Testis (tissue), 3 donors: ENCODE measurements around the gene ZDHHC8. TPM values are rescaled to one million over a fixed set of nuclear protein-coding genes. Genes with fewer than 3 reads are reported as not detected.

Source experiments
- DNase-seq: peaks from one replicate; pipeline ENCODE4 v3.0.0-alpha.2; 2019
- H3K27ac ChIP-seq, 2 donors: fragments of 200-600 bp; sonication (generic); one replicate each; pipeline ENCODE4 v1.5.1; 2019
- H3K27me3 ChIP-seq: fragments of 200-600 bp; sonication (generic); one replicate; pipeline ENCODE4 v1.5.1; 2019
- H3K36me3 ChIP-seq: fragments of 200-600 bp; sonication (generic); one replicate; pipeline ENCODE4 v1.5.1; 2017; ENCODE audit warnings: low read depth; ENCODE audit errors: missing control alignments
- H3K4me1 ChIP-seq: fragments of 200-600 bp; sonication (generic); one replicate; pipeline ENCODE4 v1.5.1; 2019
- H3K4me3 ChIP-seq, 2 donors: fragments of 200-600 bp; sonication (generic); one replicate each; pipeline ENCODE4 v1.5.1; 2017 to 2019
- H3K9me3 ChIP-seq: fragments of 200-600 bp; sonication (generic); one replicate; pipeline ENCODE4 v1.5.1; 2017
- POLR2A ChIP-seq: fragments of 450-650 bp; IDR thresholded peaks from one replicate; pipeline ENCODE4 v1.6.1; 2017; ENCODE audit warnings: antibody characterized with exemption, mild to moderate bottlenecking, moderate library complexity
- WGBS, 2 donors: methylation state at CpG; one replicate each; pipeline ENCODE4 v1.1.5; 2018; 5-methylcytosine and 5-hydroxymethylcytosine counted together
- intact Hi-C: fragments of 100-400 bp; cut with DNase I; formaldehyde crosslinking; loops from one replicate; pipeline ENCODE4 v1.15.1; 2023; ENCODE audit warnings: low total_unique reads
- polyA plus RNA-seq: library from polyadenylated mRNA; stranded (reverse); fragments of 350-450 nt; fragmentation: Illumina TruSeq; extraction: RNeasy Lipid Tissue Mini Kit (QIAGEN cat#74804); gene quantifications from one replicate; pipeline ENCODE4 v1.2.3, GENCODE V29; 2014; ENCODE audit warnings: low read depth, low replicate concordance; ENCODE audit not compliant: insufficient read depth
- total RNA-seq, 2 donors: library from RNA; depleted of rRNA; stranded (reverse); fragments of >200 nt; gene quantifications; one replicate each; pipeline ENCODE4 v1.2.3, GENCODE V29; 2016
- TF ChIP-seq, protein P1 (sequence below), 3 experiments: fragments of 450-650 bp in 2 of 3; fragments of 200-600 bp in 1 of 3; sonication (generic) in 1 of 3; IDR thresholded peaks; one replicate each; pipeline ENCODE4 v1.5.1; 2016 to 2019; ENCODE audit warnings: antibody characterized with exemption in 3 of 3, mild to moderate bottlenecking in 2 of 3, moderate library complexity in 1 of 3

ZDHHC8 gene
- total and polyA plus RNA-seq, 3 donors from 2014 or later, result 34.0 to 44.0 (median 40.9) TPM

DNA sequence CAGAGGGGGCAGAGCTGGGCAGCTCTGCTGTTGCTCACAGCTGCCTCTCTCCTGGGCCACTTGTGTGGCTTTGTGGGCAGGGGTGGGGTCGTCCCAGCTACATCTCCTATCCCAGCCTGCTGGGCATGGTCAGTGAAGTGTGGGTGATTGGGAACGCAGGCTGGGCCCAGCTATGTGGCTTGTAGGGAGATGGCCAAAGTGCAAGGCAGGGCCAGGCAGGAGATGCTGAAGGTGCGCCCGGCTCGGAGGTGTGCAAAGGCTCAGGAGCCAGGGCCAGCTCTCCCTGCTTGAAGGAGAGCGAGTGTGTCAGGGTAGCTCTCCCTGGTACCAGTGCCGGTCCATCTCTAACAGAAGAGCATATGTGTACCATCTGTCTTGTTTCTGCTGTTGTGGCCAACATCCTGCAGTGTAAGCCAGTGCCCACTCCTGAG lies 24.1 kb upstream of the ZDHHC8 start:
- Histone ChIP-seq H3K36me3 (no peaks in the 10 kb centered on the region), H3K4me1 (no peaks in the 10 kb centered on the region), H3K27me3 (no peaks in the 10 kb centered on the region), H3K4me3 (no peak overlapping the region), H3K27ac (no peak overlapping the region), H3K9me3 (no peaks in the 10 kb centered on the region)
- TF ChIP-seq POLR2A, result no peak
- TF ChIP-seq, protein P1, sequence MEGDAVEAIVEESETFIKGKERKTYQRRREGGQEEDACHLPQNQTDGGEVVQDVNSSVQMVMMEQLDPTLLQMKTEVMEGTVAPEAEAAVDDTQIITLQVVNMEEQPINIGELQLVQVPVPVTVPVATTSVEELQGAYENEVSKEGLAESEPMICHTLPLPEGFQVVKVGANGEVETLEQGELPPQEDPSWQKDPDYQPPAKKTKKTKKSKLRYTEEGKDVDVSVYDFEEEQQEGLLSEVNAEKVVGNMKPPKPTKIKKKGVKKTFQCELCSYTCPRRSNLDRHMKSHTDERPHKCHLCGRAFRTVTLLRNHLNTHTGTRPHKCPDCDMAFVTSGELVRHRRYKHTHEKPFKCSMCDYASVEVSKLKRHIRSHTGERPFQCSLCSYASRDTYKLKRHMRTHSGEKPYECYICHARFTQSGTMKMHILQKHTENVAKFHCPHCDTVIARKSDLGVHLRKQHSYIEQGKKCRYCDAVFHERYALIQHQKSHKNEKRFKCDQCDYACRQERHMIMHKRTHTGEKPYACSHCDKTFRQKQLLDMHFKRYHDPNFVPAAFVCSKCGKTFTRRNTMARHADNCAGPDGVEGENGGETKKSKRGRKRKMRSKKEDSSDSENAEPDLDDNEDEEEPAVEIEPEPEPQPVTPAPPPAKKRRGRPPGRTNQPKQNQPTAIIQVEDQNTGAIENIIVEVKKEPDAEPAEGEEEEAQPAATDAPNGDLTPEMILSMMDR (IDR thresholded peaks at IDR 0.05), result no peak
- intact Hi-C loops, result no loop called here
- DNase-seq, result no peak
- WGBS, 2 donors, result 81 to 92% methylated on average over 7 of the region's 7 CpGs

DNA sequence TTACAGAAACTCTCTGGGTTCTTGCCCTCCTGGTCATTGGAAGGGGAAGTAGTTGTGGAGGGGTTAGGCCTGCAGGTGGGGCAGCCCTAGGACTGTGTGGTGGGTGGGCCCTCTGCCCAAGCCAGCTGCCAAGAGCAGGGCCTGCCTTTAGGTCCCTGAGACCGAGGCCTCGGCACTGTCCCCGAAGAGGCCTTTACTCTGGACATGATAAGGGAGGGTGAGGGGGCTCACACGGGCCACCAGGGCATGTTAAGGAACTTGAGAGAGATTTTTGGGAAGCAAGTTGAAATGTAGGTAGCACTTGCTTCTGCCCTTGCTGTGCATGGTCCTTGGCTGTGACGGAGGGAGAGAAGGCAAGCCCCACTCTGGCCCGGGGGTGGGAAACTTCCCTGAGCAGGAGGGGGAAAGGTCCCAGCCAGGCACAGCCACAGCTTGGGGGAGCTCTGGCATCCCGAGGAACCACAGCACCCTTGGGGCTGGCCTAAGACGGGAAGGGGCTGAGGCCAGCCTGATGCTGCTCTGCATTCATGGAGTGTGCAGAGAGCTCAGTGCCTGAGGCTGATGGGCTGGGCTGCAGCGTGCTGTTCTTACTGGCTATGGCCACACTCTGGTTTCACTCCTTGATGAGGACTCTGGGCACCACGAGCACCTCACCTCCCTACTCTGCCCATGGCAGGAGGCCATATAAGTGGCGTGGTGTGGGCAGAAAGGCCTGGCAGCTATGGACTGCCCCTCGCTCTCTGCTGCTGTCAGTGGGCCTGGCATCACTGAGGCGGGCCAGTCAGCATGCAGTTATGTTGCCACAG lies 23.4 kb upstream of the ZDHHC8 start:
- no peak overlapping the region for H3K4me3 ChIP-seq
- H3K27me3 ChIP-seq, result no peaks in the 10 kb centered on the region
- intact Hi-C loops, result no loop called here
- no peaks in the 10 kb centered on the region for H3K36me3 ChIP-seq
- H3K9me3 ChIP-seq, result no peaks in the 10 kb centered on the region
- 66 to 82% methylated on average over 6 to 13 of the region's 13 CpGs for WGBS, 2 donors
- TF ChIP-seq POLR2A, result no peak
- TF ChIP-seq, protein P1 (IDR thresholded peaks at IDR 0.05), result no peak
- DNase-seq, result no peak
- no peak overlapping the region for H3K27ac ChIP-seq
- H3K4me1 ChIP-seq, result no peaks in the 10 kb centered on the region

DNA sequence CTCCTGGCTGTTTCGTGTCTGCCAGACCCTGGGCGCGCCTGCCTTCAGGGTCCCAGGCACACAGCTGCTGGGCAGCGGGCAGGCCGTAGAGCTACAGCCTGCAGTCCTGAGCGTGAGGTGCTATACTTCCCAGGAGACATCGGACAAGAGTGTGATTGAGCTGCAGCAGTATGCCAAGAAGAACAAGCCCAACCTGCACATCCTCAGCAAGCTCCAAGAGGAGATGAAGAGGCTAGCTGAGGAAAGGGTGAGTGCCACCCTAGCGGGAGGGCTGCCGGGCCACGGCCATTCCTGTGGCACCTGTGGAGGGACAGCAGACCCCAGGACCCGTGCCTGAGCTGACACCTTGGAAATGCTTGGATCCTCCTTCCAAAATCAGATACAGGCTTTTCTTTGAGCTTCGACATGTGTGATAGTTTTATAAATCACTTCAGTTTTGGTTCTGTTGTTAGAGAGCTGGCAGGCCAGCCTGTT lies 22.8 kb upstream of the ZDHHC8 start:
- H3K27me3 ChIP-seq, result no peaks in the 10 kb centered on the region
- 86 to 87% methylated on average over 5 to 12 of the region's 12 CpGs for WGBS, 2 donors
- no peaks in the 10 kb centered on the region for H3K9me3 ChIP-seq
- DNase-seq, result no peak
- no peak overlapping the region for H3K4me3 ChIP-seq
- intact Hi-C loops, result no loop called here
- no peak overlapping the region for H3K27ac ChIP-seq
- H3K36me3 ChIP-seq, result no peaks in the 10 kb centered on the region
- no peak for TF ChIP-seq POLR2A
- TF ChIP-seq, protein P1 (IDR thresholded peaks at IDR 0.05), result no peak
- H3K4me1 ChIP-seq, result no peaks in the 10 kb centered on the region

DNA sequence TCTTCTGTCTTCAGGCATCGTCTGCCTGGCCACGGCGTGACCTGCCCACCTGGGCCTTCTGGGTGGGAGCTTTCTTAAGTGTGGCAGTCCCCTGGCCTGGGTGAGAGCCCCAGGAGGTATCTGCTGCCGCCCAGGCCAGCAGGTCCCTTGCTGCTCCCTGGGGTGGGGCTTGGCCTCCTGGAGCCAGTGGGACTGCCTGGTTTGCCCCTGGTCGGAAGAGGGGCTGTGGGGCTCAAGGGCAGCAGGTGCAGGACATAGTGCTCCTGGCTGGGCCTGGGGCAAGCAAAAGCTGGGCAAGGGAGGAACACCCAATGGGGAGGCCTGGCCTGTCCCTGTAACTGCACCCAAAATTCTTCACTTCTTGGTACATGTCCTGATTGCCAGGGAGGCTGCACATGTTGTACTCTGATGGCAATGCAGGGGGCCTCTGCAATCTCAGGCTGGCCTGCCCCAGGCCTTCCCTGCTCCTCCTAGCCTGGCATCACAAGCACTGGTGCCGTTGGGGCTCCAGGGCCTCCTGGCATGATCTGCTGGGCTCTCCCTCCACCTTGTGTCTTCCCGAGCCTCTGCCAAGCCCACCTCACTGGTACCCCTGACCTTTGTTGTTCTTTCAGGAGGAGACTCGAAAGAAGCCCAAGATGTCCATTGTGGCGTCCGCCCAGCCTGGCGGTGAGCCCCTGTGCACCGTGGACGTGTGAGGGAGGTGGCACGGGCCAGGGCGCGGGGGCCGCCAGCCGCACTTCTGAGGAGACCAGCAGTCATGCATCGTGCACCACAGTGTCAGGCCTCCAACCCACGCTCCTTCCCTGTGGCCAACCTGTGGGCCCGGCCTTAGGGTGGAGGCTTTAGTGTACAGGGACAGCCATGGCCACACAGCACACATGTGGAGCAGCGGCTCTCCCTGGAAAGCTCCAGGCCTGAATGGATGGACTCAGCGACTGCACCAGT lies 21.9 kb upstream of the ZDHHC8 start:
- WGBS, 2 donors, result 74 to 79% methylated on average over 9 to 23 of the region's 23 CpGs
- no peaks in the 10 kb centered on the region for H3K27me3 ChIP-seq
- no peak overlapping the region for H3K4me3 ChIP-seq
- no peaks in the 10 kb centered on the region for H3K9me3 ChIP-seq
- no peaks in the 10 kb centered on the region for H3K36me3 ChIP-seq
- TF ChIP-seq, protein P1 (IDR thresholded peaks at IDR 0.05), result no peak
- TF ChIP-seq POLR2A, result no peak
- intact Hi-C loops, result no loop called here
- H3K4me1 ChIP-seq, result no peaks in the 10 kb centered on the region
- DNase-seq, result no peak
- no peak overlapping the region for H3K27ac ChIP-seq
